Stimulated activated CD4-positive, alpha-beta T cell treated with anti-CD3 and anti-CD28 coated beads, Interleukin-1b, Interleukin-23, amount 100 ng/mL, for 24 hours (primary cell): ENCODE data around the gene DNAJC6.
"Not testable (repeated sequence)": the region's sequence is repeated elsewhere in the genome, so short reads cannot be mapped to it uniquely, and the experiment has no call there.

Experiments used
- DNase-seq, 4 experiments: peaks; one replicate each; pipeline ENCODE4 v3.0.0-alpha.2; 2020; ENCODE audit warnings: low read depth in 4 of 4, low spot score in 1 of 4

DNAJC6 gene

GRCh38 chr1:65309304-65310077 lies at the start of gene DNAJC6:
Gene DNAJC6, plus strand, starts transcription at chr1:65309543. Its CDS starts 203 bp downstream, at chr1:65309746.
- DNase-seq, result peak in 3 of 4 experiments; percentile 20 to 38 (median 21)

- DNase-seq, result no peak
Measured at GRCh38 chr1:65259816-65260215, 49.5 kb upstream of the DNAJC6 start.

- no peak for DNase-seq
Measured at GRCh38 chr1:65260851-65261473, 48.4 kb upstream of the DNAJC6 start.

- no peak for DNase-seq
Measured at GRCh38 chr1:65263286-65263685, 46.1 kb upstream of the DNAJC6 start.

- DNase-seq, result no peak
Measured at GRCh38 chr1:65264197-65264929, 45.0 kb upstream of the DNAJC6 start.

- DNase-seq, result no peak
Measured at GRCh38 chr1:65265296-65265650, 44.1 kb upstream of the DNAJC6 start.

- peak in 1 of 4 experiments; percentile 15 for DNase-seq
Measured at GRCh38 chr1:65265651-65266351, 43.5 kb upstream of the DNAJC6 start.

GRCh38 chr1:65266476-65266875 lies 42.9 kb upstream of the DNAJC6 start:
- no peak for DNase-seq

- DNase-seq, result no peak
Measured at GRCh38 chr1:65267271-65267670, 42.1 kb upstream of the DNAJC6 start.

- no peak for DNase-seq
Measured at GRCh38 chr1:65267683-65268082, 41.7 kb upstream of the DNAJC6 start.

- no peak for DNase-seq
Measured at GRCh38 chr1:65269612-65270011, 39.7 kb upstream of the DNAJC6 start.

- no peak for DNase-seq
Measured at GRCh38 chr1:65276197-65276939, 33.0 kb upstream of the DNAJC6 start.

- no peak for DNase-seq
Measured at GRCh38 chr1:65277605-65278347, 31.6 kb upstream of the DNAJC6 start.

GRCh38 chr1:65278376-65279069 lies 30.8 kb upstream of the DNAJC6 start:
- no peak for DNase-seq

GRCh38 chr1:65279070-65279779 lies 30.1 kb upstream of the DNAJC6 start:
- DNase-seq, result no peak

- DNase-seq, result no peak
Measured at GRCh38 chr1:65281846-65282245, 27.5 kb upstream of the DNAJC6 start.

- no peak for DNase-seq
Measured at GRCh38 chr1:65284229-65284628, 25.1 kb upstream of the DNAJC6 start.

- no peak for DNase-seq
Measured at GRCh38 chr1:65289449-65289848, 19.9 kb upstream of the DNAJC6 start.

- DNase-seq, result not testable (repeated sequence)
Measured at GRCh38 chr1:65291818-65292217, 17.5 kb upstream of the DNAJC6 start.
